Sciatic nerve (tissue), 2 donors: ENCODE results near the gene LGALS13. TPM values are rescaled to one million over a fixed set of nuclear protein-coding genes. Genes with fewer than 3 reads are reported as not detected.

Source experiments
- ATAC-seq: fragments of 200-7000 bp; cut with Tn5 transposase; one replicate; pipeline ENCODE4 v1.9.1; 2020; ENCODE audit warnings: mild to moderate bottlenecking, moderate library complexity
- DNase-seq: peaks from one replicate; pipeline ENCODE4 v3.0.0-alpha.2; 2020; ENCODE audit warnings: low spot score
- intact Hi-C: fragments of 100-400 bp; cut with DNase I; formaldehyde crosslinking; loops from one replicate; pipeline ENCODE4 v1.14.2; 2022
- total RNA-seq: library from RNA; stranded (reverse); fragmentation: NEBNext Ultra II Directional; extraction: Animal tissue kit (Norgen Biotek cat#: 25700); gene quantifications from one replicate; pipeline ENCODE4 v1.2.1, GENCODE V29; 2021
- donor health status: DM: no; HTN: no; CAD: no.
- donor health status: DM: no; HTN: no; CAD: no.

LGALS13 gene
- total RNA-seq = not detected

GRCh38 chr19:39602224-39602623, at the start of gene LGALS13:
Gene LGALS13, plus strand, starts transcription at chr19:39602524. Its CDS starts 45 bp downstream, at chr19:39602569.
- no peak for ATAC-seq
- no peak for DNase-seq
- intact Hi-C loops = no loop called here

GRCh38 chr19:39553082-39553652, 49.2 kb upstream of the LGALS13 start:
- intact Hi-C loops = no loop called here
- DNase-seq (no peak), ATAC-seq (no peak)

- DNase-seq (no peak), ATAC-seq (no peak)
- intact Hi-C loops = no loop called here
Observed at GRCh38 chr19:39554701-39555311, 47.5 kb upstream of the LGALS13 start.

- ATAC-seq (no peak), DNase-seq (no peak)
- intact Hi-C loops = no loop called here
Observed at GRCh38 chr19:39555883-39556282, 46.4 kb upstream of the LGALS13 start.

GRCh38 chr19:39557811-39558623, 44.3 kb upstream of the LGALS13 start:
- intact Hi-C loops = no loop called here
- no peak for DNase-seq
- no peak for ATAC-seq

- intact Hi-C loops = no loop called here
- ATAC-seq = no peak
- no peak for DNase-seq
Observed at GRCh38 chr19:39558624-39559117, 43.7 kb upstream of the LGALS13 start.

- ATAC-seq = no peak
- intact Hi-C loops = no loop called here
- DNase-seq = no peak
Observed at GRCh38 chr19:39563408-39563807, 38.9 kb upstream of the LGALS13 start.

GRCh38 chr19:39566064-39566463, 36.3 kb upstream of the LGALS13 start:
- ATAC-seq (no peak), DNase-seq (no peak)
- intact Hi-C loops = no loop called here

GRCh38 chr19:39568604-39569003, 33.7 kb upstream of the LGALS13 start:
- ATAC-seq = no peak

GRCh38 chr19:39582442-39582841, 19.9 kb upstream of the LGALS13 start:
- DNase-seq = no peak
- intact Hi-C loops = loop anchor here (5.0 kb wide), 1 partner anchor 795 kb away; no protein-coding TSS in a partner anchor
- no peak for ATAC-seq

More at GRCh38 chr19:39568604-39569003, 33.7 kb upstream of the LGALS13 start:
- intact Hi-C loops = no loop called here
- no peak for DNase-seq

- DNase-seq (no peak), ATAC-seq (no peak)
- intact Hi-C loops = loop anchor here (5.0 kb wide), 1 partner anchor 794 kb away; no protein-coding TSS in a partner anchor
Observed at GRCh38 chr19:39582891-39583625, 19.3 kb upstream of the LGALS13 start.

GRCh38 chr19:39587496-39587895, 14.8 kb upstream of the LGALS13 start:
- DNase-seq (no peak), ATAC-seq (no peak)
- intact Hi-C loops = no loop called here

- no peak for ATAC-seq
- intact Hi-C loops = no loop called here
Observed at GRCh38 chr19:39588066-39588465, 14.3 kb upstream of the LGALS13 start.

GRCh38 chr19:39590265-39590664, 12.1 kb upstream of the LGALS13 start:
- intact Hi-C loops = no loop called here
- ATAC-seq = no peak

More at GRCh38 chr19:39588066-39588465, 14.3 kb upstream of the LGALS13 start:
- no peak for DNase-seq

GRCh38 chr19:39592381-39592780, 9.9 kb upstream of the LGALS13 start:
- DNase-seq (no peak), ATAC-seq (no peak)
- intact Hi-C loops = no loop called here

More at GRCh38 chr19:39590265-39590664, 12.1 kb upstream of the LGALS13 start:
- DNase-seq = no peak

GRCh38 chr19:39595950-39596349, 6.4 kb upstream of the LGALS13 start:
- intact Hi-C loops = no loop called here
- DNase-seq (no peak), ATAC-seq (no peak)

- ATAC-seq (no peak), DNase-seq (no peak)
- intact Hi-C loops = no loop called here
Observed at GRCh38 chr19:39596911-39597310, 5.4 kb upstream of the LGALS13 start.

- intact Hi-C loops = no loop called here
- DNase-seq = no peak
- no peak for ATAC-seq
Observed at GRCh38 chr19:39599116-39599515, 3.2 kb upstream of the LGALS13 start.

- intact Hi-C loops = no loop called here
- ATAC-seq (no peak), DNase-seq (no peak)
Observed at GRCh38 chr19:39603825-39604224, 1.5 kb downstream of the LGALS13 start.
